GM18502 (cell line): ENCODE measurements around the gene DDR1.

Experiments used
- ATAC-seq: cut with Tn5 transposase; IDR thresholded peaks from one replicate; pipeline ENCODE4 v1.9.1; 2021; ENCODE audit warnings: mild to moderate bottlenecking; ENCODE audit not compliant: unreplicated experiment, poor library complexity

DDR1 gene

DNA sequence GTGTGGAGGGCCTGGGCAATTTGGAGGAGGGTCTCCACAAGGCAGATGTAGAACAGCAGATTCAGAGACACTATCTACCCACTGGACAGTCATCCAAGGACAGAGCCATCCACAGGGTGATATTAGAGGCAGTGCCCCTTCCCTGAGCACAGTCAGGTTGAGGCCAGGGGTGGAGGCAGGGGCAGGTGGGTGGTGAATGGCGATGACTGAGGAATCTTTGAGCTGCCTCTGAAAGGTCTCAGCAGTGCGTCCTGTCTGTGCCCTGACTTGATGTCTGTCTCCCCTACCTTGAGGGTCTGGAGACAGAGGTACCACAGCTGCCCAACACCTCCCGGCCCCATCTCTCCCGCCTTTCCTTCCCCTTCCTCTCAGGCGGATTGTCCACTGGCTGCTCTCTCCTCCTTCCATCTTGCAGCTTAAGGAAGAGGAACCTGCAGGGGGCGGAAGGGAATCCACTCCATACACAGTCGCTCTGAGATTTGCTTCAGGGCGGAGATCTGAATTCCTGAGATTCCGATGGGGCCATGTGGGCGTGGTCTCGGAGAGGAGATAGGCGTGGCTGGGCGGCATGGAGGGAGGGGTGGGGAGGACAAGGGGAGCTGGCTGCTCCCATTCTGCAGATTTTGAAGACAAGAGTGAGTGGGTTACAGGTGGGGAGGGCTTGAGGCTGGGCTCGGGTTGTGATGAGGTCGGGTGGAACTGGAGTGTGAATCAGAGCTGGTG lies 58.2 kb downstream of the DDR1 start:
- ATAC-seq, result no peak

DNA sequence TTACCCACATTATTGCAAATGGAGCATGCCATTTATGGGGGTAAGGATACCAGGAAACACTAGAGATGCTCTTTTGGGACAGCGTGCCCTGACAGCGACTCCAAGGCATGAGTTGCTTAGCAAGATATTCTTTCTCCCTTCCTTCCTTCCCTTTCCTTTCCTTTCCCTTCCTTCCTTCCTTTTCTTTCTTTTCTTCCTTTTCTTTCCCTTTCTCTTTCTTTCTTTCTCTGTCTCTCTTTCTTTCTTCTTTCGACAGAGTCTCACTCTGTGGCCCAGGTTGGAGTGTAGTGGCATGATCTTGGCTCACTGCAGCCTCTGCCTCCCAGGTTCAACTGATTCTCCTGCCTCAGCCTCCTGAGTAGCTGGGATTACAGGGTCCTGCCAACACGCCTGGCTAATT lies 59.7 kb downstream of the DDR1 start:
- no peak for ATAC-seq

DNA sequence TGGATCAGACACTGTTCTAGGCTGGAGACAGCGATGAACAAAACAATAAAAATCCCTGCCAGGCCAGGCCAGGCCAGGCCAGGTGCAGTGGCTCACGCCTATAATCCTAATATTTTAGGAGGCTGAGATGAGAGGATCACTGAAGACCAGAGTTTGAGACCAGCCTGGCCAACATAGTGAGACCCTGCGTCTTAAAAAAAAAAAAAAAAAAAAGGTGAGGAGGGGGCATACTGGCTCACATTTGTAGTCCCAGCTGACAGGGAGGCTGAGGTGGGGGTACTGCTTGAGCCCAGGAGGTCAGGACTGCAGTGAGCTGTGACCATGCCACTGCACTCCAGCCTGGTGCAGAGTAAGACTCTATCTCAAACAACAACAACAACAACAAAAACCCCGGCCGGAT lies 61.0 kb downstream of the DDR1 start:
- ATAC-seq, result no peak

DNA sequence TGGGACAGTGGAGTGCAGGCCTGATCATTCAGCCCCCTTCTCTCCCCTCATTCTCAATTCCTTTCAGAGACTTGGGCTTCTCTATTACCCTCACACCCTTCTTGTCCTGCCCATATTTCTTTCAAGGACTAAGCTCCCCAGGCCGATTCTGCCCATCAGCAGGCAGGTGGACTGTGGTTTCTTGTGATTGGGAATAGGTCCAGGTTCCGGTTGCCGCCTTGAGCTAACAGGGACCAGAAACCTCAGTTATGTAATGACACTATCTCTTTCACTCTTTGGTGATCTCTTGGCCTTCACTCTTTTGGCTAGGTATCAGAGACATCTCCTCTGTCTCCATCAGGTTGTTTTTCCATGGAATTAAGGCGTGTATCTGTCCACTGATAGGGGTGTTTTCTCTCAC lies 62.9 kb downstream of the DDR1 start:
- ATAC-seq, result no peak

DNA sequence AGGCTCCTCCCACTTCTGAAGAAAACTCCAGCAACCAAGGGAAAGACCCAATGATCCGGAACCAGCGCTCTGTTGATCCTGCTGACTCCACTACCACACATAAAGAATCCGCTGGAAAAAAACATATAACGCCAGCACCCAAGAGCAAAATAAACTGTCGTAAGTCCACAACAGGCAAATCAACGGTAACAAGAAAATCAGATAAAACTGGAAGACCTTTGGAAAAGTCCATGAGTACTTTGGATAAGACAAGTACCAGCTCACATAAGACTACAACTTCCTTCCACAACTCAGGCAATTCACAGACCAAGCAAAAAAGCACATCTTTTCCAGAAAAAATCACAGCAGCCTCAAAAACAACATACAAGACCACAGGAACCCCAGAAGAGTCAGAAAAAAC lies 64.5 kb downstream of the DDR1 start:
- ATAC-seq, result no peak
